NCI-H1436 (cell line): Measurements from ENCODE around the gene GSK3B.
"Not testable (repeated sequence)": the region's sequence is repeated elsewhere in the genome, so short reads cannot be mapped to it uniquely, and the experiment has no call there.

Source experiments
- DNase-seq: peaks from one replicate; lab custom pipeline; 2025; lab: John Stamatoyannopoulos, UW

Gene GSK3B

DNA sequence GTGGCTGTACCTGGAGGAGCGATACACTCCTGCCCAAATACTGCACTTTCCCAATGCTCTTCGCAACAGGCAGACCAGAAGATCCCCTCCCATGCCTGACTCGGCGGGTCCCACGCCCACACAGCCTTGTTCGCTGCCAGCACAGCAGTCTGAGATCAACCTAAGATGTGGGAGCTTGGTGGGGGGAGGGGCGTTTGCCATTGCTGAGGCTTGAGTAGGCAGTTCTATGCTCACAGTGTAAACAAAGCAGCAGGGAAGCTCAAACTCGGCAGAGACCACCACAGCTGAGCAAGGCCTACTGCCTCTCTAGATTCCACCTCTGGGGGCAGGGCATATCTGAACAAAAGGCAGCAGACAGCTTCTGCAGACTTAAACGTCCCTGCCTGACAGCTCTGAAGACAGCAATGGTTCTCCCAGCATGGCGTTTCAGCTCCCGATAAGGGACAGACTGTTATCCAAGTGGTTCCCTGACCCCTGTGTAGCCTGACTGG, 90.2 kb downstream of the GSK3B start:
- not testable (repeated sequence) for DNase-seq

DNA sequence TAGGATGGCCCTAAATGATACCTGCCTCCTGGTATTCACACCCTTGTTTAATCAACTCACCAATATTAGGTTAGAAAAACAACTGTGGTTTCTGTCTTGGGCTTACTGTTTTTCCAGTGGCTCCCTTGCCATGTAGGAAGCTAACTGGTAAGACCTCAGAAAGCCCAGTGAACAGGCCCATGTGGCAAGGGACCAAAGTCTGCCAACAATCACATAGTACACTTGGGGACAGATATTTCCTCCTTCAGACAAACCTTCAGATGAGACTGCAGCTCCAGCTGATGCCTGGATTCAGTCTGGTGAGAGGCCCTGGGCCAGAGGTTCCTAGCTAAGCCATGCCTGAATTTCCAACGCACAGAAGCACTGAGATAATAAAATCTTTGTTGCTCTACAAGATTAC, 96.1 kb downstream of the GSK3B start:
- DNase-seq = no peak

DNA sequence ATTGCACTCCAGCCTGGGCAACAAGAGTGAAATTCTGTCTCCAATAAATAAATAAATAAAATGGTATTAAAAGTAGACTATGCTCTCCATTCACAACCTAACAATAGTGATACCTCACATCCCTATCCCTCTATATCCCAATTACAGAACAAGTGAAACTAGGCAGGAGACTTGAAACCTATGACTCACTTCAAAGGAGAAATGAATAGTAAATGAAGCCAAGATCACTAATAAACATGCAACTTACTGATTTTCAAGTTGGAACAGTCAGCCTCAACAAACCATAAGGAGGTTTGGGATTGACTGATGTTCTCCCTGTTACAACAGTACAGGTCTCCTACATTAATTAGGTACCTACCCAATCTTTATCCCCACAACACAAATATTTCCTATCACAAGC, 103.4 kb downstream of the GSK3B start:
- DNase-seq = no peak

DNA sequence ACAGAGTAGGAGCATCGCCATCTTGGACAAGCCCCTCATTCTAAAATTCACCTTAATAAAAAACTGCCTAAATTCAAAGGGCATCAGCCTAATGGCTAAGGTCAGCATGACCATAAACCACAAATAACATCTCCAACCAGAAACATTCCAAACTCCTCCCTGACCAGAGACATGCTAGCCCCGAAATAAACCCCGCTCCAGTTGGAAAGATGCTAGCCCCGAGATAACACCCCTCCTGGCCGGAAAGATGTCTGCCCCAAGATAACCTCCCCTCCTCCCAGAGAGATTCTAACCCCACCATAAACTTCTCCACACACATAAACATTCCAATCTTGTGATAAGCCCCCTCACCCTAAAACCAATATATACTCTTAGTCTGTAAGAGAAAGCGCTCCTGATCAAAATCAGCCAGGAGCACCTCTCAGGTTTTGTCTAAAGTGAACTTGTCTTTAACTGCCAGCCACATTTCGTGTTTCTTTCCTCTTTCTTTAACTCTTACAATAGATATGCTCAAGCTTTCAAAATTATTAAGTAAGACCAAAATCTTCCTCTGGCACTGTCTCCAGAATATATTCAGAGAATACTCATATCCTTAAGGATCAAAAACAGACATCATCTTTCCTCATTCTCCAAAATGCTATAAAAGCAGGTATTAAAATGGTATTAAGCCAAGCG, 104.1 kb downstream of the GSK3B start:
- no peak for DNase-seq

DNA sequence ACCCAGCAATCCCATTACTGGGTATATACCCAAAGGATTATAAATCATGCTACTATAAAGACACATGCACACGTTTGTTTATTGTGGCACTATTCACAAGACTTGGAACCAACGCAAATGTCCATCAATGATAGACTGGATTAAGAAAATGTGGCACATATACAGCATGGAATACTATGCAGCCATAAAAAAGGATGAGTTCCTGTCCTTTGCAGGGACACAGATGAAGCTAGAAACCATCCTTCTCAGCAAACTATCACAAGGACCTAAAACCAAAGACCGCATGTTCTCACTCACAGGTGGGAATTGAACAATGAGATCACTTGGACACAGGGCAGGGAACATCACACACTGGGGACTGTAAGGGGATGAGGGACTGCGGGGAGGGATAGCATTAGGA, 107.4 kb downstream of the GSK3B start:
- DNase-seq = not testable (repeated sequence)

DNA sequence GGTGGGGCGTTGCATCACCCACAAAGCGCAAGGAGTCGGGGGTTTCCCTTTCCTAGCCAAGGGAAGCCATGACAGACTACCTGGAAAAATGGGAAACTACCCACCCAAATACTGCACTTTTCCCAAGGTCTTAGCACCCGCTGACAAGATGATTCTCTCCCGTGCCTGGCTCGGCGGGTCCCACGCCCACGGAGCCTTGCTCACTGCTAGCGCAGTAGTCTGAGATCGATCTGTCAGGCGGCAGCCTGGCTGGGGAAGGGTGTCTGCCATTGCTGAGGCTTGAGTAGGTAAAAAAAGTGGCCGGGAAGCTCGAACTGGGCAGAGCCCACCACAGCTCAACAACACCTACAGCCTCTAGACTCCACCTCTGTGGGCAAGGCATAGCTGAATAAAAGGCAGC, 112.9 kb downstream of the GSK3B start:
- DNase-seq = no peak

DNA sequence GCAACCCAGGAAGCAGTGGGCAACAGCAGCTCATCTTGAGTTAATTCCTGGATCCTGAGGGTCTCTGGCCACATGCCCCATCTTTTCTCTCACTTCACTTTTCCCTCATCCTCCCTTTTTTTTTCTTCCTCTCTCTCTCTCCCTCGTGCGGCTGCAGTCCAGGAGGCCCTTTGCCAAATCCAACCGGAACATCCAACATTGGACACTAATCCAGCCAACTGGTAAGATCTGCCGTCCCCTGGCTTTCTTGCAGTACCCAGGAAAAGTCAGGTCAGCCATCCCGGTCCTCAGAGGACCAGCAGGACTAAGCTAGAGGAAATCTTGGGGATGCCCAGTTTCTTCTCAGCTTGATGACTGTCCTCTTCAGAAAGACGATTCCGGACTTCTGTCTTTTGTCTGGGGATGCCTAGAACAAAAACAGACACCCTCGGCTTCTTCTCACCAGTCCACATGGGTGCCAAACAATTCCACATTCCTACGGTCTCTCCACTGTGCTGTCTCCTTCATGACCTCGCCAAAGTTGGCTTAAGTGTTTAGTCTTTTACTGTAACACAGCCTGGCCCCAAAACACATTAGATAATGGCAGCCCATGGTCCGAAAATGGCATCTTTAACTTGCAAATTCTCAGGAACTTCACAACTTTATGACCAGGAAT, 115.6 kb downstream of the GSK3B start:
- no peak for DNase-seq

DNA sequence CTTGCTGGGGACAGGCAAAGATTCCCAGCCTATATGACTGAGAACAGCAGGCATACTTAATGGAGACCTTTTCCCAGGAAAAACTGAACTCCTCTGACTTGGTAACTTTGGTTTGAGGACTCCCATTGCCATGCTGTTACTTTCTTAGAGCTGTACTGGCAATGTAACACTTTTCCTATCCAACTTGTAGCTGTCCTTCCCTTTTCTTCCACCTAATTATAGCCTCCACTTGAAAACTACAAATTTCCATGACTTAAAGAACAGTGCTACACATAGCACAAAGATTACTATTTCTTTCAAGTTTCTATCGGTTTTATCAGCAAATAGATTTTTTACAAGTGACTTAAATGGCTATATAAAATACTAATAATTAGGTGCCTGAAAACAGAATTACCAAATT, 116.9 kb downstream of the GSK3B start:
- DNase-seq = no peak

DNA sequence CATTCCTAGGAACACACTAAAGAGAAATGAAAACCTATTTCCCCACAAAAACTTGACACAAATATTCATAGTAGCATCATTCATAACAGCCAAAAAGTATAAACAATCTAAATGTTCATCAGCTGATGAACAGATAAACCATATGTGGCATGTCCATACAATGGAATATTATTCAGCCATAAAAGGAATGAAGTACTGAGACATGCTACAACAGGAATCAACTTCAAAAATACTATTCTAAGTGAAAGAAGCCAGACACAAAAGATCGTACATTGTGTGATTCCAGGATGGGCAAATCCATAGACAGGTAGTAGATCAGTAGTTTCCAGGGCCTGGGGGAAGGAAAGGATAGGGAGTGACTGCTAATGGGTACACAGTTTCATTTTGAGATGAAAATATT, 118.0 kb downstream of the GSK3B start:
- DNase-seq = no peak

DNA sequence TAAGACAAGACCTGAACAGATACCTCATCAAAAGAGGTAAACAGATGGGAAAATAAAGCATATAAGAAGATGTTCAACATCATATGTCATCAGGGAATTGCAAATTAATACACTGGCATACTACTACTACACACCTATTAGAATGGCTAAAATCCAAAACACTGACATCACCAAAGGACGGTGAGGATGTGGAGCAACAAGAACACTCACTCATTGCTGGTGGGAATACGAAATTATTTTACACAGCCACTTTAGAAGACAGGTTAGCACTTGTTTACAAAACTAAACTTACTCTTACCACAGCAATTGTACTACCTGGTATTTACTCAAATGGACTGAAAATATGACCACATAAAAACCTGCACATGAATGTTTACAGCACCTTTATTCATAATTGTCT, 119.6 kb downstream of the GSK3B start:
- no peak for DNase-seq

DNA sequence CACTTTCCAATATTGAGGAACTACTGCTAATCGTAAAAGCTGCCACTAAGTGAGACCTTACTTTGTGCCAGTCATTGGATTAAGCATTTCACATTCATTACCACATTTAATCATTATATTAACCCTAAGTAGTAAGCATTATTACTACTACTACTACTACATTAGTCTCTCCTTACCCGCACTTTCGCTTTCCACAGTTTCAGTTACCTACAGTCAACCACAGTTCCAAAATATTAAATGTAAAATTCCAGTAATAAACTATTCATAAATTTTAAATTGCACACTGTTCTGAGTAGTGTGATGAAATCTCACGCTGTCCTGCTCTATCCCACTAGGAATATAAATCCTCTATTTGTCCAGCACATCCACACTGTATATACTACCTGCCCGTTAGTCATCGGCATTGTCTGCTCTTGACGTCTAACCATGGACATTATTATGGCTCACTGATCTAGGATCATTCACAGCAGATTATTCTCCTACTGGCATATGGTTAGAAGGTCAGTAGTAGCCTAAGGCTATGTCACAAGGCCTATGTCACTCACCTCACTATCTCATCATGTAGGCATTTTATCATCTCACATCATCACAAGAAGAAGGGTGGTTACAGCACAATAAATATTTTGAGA, 121.1 kb downstream of the GSK3B start:
- DNase-seq = no peak

DNA sequence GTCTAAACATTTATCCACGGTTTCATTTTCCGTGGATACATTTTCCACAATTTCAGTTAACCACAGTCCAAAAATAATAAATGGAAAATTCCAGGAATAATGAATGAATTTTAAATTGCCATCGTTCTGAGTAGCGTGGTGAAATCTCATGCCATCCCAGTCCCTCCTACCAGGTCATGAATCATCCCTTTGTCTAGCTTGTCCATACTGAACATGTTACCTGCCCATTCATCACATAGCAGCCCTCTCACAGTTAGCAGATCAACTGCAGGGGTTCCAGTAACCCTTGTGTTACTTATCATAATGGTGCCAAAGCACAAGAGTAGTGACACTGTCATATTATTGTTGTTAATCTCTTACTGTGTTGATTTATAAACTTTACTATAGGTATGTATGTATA, 124.5 kb downstream of the GSK3B start:
- no peak for DNase-seq

DNA sequence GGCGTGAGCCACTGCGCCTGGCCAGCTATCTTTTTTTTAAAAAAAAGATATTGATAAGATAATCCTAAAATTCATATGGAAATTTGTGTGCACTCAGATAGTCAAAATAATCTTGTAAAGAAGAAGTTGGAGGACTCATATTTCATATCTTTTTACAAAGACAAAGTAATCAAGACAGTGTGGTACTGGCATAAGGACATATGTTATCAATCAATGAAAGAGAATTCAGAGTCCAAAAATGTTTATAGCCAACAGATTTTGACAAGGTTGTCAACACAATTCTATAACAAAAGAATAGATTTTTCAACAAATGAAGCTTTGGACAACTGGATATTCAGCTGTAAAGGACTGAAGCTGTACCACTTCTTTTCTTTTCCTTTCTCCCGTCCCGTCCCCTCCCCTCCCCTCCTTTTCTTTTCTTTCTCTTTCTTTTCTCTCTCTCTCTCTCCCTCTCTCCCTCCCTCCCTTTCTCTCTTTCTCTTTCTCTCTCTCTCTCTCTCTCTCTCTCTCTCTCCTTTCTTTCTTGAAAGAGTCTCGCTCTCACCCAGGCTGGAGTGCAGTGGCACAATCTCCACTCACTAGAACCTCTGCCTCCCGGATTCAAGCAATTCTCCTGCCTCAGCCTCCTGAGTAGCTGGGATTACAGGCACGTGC, 126.8 kb downstream of the GSK3B start:
- no peak for DNase-seq

DNA sequence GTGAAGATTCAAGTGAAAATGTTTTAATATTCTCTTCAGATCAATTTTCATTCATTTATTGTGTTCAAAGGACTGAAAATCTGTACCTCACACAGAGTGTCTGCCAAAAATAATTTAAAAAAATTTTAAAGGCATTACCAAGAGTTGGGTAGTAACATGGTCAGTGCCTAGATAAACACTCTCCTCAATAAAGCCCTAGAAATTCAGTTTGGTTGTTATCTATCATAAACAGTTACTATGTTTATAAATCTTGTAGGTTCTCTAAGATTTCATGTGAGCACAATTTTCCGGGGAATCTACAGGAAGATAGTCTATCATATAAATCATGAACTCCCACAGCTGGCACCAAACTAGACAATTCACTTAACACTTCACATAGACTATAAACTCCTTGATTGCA, 128.6 kb downstream of the GSK3B start:
- no peak for DNase-seq

DNA sequence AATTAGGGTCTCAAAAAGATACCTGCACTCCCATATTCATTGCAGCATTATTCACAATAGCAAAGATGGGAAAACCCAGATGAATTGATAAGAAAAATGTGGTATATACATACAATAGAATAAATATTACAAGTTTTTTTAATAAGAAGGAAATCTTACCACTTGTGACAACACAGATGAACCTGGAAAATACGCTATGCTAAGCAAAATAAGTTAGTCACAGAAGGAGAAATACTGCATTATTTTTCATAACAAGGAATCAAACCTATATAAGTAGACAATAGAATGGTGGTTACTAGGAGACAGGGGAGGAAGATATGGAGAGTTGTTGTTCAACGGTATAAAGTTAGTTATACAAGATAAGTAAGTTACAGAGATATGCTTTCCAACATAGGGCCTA, 130.0 kb downstream of the GSK3B start:
- no peak for DNase-seq

DNA sequence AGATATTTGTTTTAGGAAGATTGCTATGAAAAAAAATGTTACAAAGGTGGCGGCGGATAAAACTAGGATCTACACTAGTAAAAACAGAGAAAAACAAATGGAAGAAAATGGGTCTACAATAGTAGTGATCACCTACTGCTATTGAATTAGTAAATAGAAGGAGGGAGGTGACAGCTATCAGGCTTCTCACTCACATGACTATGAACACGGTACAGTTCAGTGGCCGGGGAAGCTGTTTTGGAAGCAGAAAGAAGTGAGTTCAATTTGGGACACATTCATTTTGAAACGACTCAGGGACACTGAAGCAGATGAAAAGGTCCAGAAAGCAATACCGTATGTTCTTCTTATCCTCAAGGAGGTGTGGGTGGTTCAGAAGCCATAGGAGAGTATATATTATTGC, 138.3 kb downstream of the GSK3B start:
- DNase-seq = no peak

DNA sequence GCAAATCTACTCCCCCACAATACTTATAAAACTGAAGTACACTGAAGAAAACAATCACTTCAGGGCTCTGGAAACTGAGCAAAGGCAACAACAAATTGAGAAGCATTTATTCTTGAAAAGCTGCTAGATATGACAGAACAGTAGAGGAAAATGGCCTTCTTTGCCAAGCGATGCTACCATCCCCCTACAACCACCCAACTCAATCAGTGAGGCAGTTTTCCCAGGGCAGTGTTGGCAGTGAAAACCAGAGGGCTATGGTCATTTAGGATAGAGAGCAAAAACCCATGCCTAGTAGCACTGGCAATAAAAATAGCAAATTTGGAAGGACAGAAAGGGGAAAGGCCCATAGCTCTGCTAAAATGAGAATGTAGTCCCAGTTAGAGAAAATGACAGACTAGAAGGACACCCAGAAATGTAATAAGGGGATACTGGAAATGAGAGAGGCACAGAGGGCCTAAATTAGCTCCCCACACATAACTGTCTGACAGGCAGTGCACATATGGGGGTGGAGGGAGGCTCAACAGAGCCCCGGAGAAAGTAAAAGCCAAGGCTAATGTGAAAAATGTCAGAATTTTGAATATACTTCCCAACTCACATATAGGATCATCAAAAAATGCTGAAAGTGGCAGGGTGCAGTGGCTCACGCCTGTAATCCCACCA, 143.5 kb downstream of the GSK3B start:
- no peak for DNase-seq

DNA sequence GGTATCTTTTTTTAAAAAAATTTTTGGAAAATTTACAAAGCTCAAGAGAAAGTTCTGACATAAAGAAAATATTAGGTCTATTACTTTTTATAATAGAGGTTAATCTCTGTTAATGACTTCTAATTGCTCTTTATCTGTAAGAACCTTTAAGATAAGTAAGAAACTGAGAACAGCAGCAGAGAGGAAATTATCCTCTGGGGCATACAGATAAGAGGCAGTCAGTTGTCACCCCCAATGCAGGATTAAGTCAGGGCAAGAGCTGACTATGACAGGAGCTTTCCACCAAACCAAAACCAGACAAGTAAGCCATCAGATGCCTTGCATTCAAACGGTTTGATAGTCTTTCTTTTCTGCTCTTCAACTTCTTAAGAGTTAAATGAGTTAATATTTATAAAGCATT, 149.0 kb downstream of the GSK3B start:
- DNase-seq = no peak

DNA sequence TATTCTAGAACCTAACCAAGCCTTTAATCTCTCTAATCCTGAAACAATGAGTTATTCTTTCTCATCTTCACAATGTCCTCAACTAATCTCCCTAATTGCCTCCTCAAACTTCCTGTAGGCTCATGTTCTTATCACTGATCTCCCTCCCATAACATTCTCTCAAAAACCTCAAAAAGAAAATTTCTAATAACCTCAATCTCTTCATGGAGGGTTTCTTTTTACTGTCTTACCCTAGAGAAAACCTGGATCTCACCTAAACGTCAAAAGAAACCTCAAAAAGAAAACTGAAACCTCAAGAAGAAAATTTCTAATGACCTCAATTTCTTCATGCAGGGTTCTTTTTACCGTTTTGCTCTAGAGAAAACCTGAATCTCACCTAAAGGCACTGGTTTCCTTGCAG, 150.2 kb downstream of the GSK3B start:
- DNase-seq = no peak

DNA sequence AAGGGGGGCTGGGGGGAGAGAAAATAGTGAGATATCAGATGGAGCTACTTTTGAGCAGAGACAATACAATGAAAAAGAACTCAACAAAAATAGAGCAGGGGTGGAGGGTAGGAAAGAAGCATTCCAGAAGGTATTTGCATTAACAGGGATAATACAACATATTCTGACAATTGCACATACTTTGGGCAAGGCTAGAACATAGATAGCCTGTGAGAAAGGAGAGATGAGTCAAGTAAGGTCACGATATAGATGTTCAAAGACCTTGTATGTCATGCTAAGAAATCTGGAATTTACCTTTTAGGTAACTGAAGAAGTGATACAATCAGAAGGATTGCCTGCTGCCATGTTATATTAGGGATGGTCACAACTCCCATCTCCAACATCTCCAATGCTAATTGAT, 155.2 kb downstream of the GSK3B start:
- no peak for DNase-seq

DNA sequence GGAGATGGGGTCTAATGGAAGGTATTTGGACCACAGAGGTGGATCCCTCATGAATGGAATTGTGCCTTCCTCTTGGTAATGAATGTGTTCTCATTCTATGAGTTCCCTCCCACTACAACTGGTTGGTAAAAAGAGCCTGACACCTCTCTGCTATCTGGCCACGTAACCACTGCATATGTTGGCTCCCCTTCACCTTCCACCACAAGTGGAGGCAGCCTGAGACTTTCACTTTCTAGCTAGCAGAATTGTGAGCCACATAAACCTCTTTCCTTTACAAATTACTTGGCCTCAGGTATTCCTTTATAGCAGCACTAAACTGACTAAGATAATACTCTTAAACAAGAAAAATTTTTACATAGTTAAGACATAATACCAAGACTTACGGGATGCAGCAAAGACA, 157.0 kb downstream of the GSK3B start:
- DNase-seq = no peak

DNA sequence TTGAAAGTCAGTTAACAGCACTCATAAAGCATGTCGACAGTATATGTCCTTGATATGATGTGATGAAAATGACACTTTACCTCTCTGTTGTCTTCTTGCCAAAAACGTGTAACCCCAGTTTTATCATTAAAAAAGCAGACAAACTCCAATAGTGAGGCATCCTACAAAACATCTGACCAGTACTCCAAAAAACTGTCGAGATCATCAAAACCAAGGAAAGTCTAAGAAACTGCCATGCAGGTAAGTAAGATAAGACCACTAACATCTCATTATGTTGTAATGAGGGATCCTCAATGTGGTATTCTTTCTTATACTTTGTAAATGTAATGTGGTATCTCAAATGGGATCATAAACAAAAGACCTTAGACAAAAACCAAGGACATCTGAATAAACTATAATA, 160.0 kb downstream of the GSK3B start:
- DNase-seq = no peak
